Trophoblast cell (in vitro differentiated cells and primary cell): ENCODE results near the gene MIF.

Experiments
- DNase-seq, 2 donors: peaks; one replicate each; pipeline ENCODE4 v3.0.0-alpha.2; 2016
- H2AFZ ChIP-seq: 2 replicates; pipeline ENCODE4 v1.6.1; 2013; ENCODE audit warnings: low read length, moderate library complexity, mild to moderate bottlenecking; ENCODE audit not compliant: insufficient read depth, poor library complexity
- H2AK5ac ChIP-seq: 2 replicates; pipeline ENCODE4 v1.6.1; 2013; ENCODE audit warnings: mild to moderate bottlenecking, low read length
- H2BK120ac ChIP-seq: 2 replicates; pipeline ENCODE4 v1.6.1; 2013; ENCODE audit warnings: low read length, mild to moderate bottlenecking, moderate library complexity; ENCODE audit not compliant: insufficient read depth, poor library complexity
- H2BK12ac ChIP-seq: 2 replicates; pipeline ENCODE4 v1.6.1; 2013; ENCODE audit warnings: mild to moderate bottlenecking, low read length, moderate library complexity
- H2BK5ac ChIP-seq: 2 replicates; pipeline ENCODE4 v1.6.1; 2013; ENCODE audit warnings: low read length, low read depth, moderate library complexity, mild to moderate bottlenecking; ENCODE audit not compliant: poor library complexity
- H3K14ac ChIP-seq: 2 replicates; pipeline ENCODE4 v1.6.1; 2013; ENCODE audit warnings: mild to moderate bottlenecking, low read length
- H3K18ac ChIP-seq: 2 replicates; pipeline ENCODE4 v1.6.1; 2013; ENCODE audit warnings: mild to moderate bottlenecking, low read length
- H3K23ac ChIP-seq: 2 replicates; pipeline ENCODE4 v1.6.1; 2013; ENCODE audit warnings: low read length
- H3K27ac ChIP-seq: 2 replicates; pipeline ENCODE4 v1.5.1; 2013; ENCODE audit warnings: low read depth, mild to moderate bottlenecking, inconsistent platforms, low read length, moderate library complexity
- H3K27me3 ChIP-seq: 2 replicates; pipeline ENCODE4 v1.6.1; 2013; ENCODE audit warnings: inconsistent platforms, mild to moderate bottlenecking, low read length, moderate library complexity; ENCODE audit not compliant: insufficient read depth
- H3K36me3 ChIP-seq, 2 experiments: 1 replicate in 1 of 2; 2 replicates in 1 of 2; pipeline ENCODE4 v1.6.1; 2013; ENCODE audit warnings: low read length in 2 of 2, mild to moderate bottlenecking in 2 of 2, moderate library complexity in 1 of 2; ENCODE audit not compliant: insufficient read depth in 2 of 2, control insufficient read depth in 1 of 2
- H3K4ac ChIP-seq: 2 replicates; pipeline ENCODE4 v1.6.1; 2013; ENCODE audit warnings: low read depth, mild to moderate bottlenecking, low read length, moderate library complexity
- H3K4me1 ChIP-seq, 2 experiments: 1 replicate in 1 of 2; 2 replicates in 1 of 2; pipeline ENCODE4 v1.6.1; 2013; ENCODE audit warnings: low read length in 2 of 2, mild to moderate bottlenecking in 2 of 2, moderate library complexity in 1 of 2; ENCODE audit not compliant: insufficient read depth in 2 of 2, control insufficient read depth in 1 of 2
- H3K4me2 ChIP-seq: 2 replicates; pipeline ENCODE4 v1.6.1; 2013; ENCODE audit warnings: inconsistent platforms, mild to moderate bottlenecking, low read length, moderate library complexity
- H3K4me3 ChIP-seq: 2 replicates; pipeline ENCODE4 v1.5.1; 2013; ENCODE audit warnings: mild to moderate bottlenecking, low read depth, low read length, inconsistent platforms
- H3K79me1 ChIP-seq: one replicate; pipeline ENCODE4 v1.6.1; 2013; ENCODE audit warnings: low read length
- H3K79me2 ChIP-seq: 2 replicates; pipeline ENCODE4 v1.6.1; 2013; ENCODE audit warnings: low read length, mild to moderate bottlenecking; ENCODE audit not compliant: control insufficient read depth, insufficient read depth, poor library complexity
- H3K9ac ChIP-seq: 2 replicates; pipeline ENCODE4 v1.6.1; 2013; ENCODE audit warnings: mild to moderate bottlenecking, low read length
- H3K9me3 ChIP-seq: 2 replicates; pipeline ENCODE4 v1.6.1; 2013; ENCODE audit warnings: low read depth, mild to moderate bottlenecking, control low read depth, inconsistent platforms, low read length; ENCODE audit not compliant: insufficient read depth
- H4K12ac ChIP-seq: 2 replicates; pipeline ENCODE4 v1.6.1; 2013; ENCODE audit warnings: low read depth, mild to moderate bottlenecking, low read length, moderate library complexity
- H4K8ac ChIP-seq: 2 replicates; pipeline ENCODE4 v1.6.1; 2013; ENCODE audit warnings: low read depth, mild to moderate bottlenecking, low read length, moderate library complexity
- H4K91ac ChIP-seq: one replicate; pipeline ENCODE4 v1.6.1; 2013; ENCODE audit warnings: low read depth, mild to moderate bottlenecking, low read length, moderate library complexity
- WGBS: extraction: QIAGEN DNeasy Blood & Tissue Kit; methylation state at CpG from one replicate; pipeline ENCODE4 v1.1.7; 2013; ENCODE audit warnings: missing lambda C conversion rate; ENCODE audit not compliant: insufficient read length, insufficient coverage; ENCODE audit errors: extremely low coverage; 5-methylcytosine and 5-hydroxymethylcytosine counted together

Gene MIF

GRCh38 chr22:23856721-23857605 lies 37.2 kb upstream of the MIF start:
- peak overlapping the region; percentile 61 for H2BK120ac ChIP-seq
- H3K4me2 ChIP-seq = peak overlapping the region; percentile 94
- no CpG with 5 or more reads among the region's 58 CpGs for WGBS
- H3K9ac ChIP-seq = peak overlapping the region; percentile 75
- peak overlapping the region; percentile 68 for H3K4ac ChIP-seq
- peak overlapping the region; percentile 87 for H3K14ac ChIP-seq
- no peak overlapping the region for H3K23ac ChIP-seq
- peak overlapping the region; percentile 91 for H2AFZ ChIP-seq
- H3K79me1 ChIP-seq = peaks cover 9% of the 10 kb centered on the region
- no peaks in the 10 kb centered on the region for H3K27me3 ChIP-seq
- peak overlapping the region; percentile 16 for H2BK12ac ChIP-seq
- H3K18ac ChIP-seq = peak overlapping the region; percentile 54
- H3K36me3 ChIP-seq = no peaks in the 10 kb centered on the region
- peak overlapping the region; percentile 74 for H3K4me3 ChIP-seq
- H4K12ac ChIP-seq = peak overlapping the region; percentile 91
- peaks cover 0 to 5% of the 10 kb centered on the region in 2 experiments for H3K4me1 ChIP-seq
- peaks cover 3% of the 10 kb centered on the region for H3K79me2 ChIP-seq
- peak; percentile 93 to 94 for DNase-seq
- H3K9me3 ChIP-seq = no peaks in the 10 kb centered on the region
- peak overlapping the region; percentile 97 for H4K8ac ChIP-seq
- peak overlapping the region; percentile 50 for H2AK5ac ChIP-seq
- H4K91ac ChIP-seq = peak overlapping the region; percentile 73
- H2BK5ac ChIP-seq = peak overlapping the region; percentile 67
- peak overlapping the region; percentile 85 for H3K27ac ChIP-seq

GRCh38 chr22:23857606-23858483 lies 36.3 kb upstream of the MIF start, which contains the start of gene SLC2A11:
Gene SLC2A11 (plus strand): TSS chr22:23857875. CDS start chr22:23858000, 125 bp downstream.
- Histone ChIP-seq H3K23ac (no peak within 1 kb of the TSS), H2AFZ (peak within 1 kb of the TSS; percentile 91), H3K4me2 (peak within 1 kb of the TSS; percentile 94), H2BK120ac (peak within 1 kb of the TSS; percentile 61), H3K79me1 (peaks cover 9% of the 10 kb centered on the region), H3K18ac (peak within 1 kb of the TSS; percentile 54), H3K4ac (peak within 1 kb of the TSS; percentile 68), H3K9ac (peak within 1 kb of the TSS; percentile 81), H3K4me1 (peaks cover 0 to 5% of the 10 kb centered on the region in 2 experiments), H2BK12ac (peak within 1 kb of the TSS; percentile 16), H4K91ac (peak within 1 kb of the TSS; percentile 73), H4K8ac (peak within 1 kb of the TSS; percentile 97), H3K4me3 (peak within 1 kb of the TSS; percentile 74), H2AK5ac (peak within 1 kb of the TSS; percentile 50), H3K14ac (peak within 1 kb of the TSS; percentile 87), H3K79me2 (peaks cover 3% of the 10 kb centered on the region), H3K27ac (peak within 1 kb of the TSS; percentile 85), H3K36me3 (peaks cover 0 to 1% of the 10 kb centered on the region in 2 experiments), H4K12ac (peak within 1 kb of the TSS; percentile 91), H3K9me3 (no peaks in the 10 kb centered on the region), H2BK5ac (peak within 1 kb of the TSS; percentile 67), H3K27me3 (no peaks in the 10 kb centered on the region)
- no CpG with 5 or more reads among the region's 60 CpGs for WGBS
- peak; percentile 100 for DNase-seq

- H3K79me1 ChIP-seq = peaks cover 9% of the 10 kb centered on the region
- no CpG with 5 or more reads among the region's 7 CpGs for WGBS
- peaks cover 3% of the 10 kb centered on the region for H3K79me2 ChIP-seq
- H3K4me1 ChIP-seq = peaks cover 0 to 5% of the 10 kb centered on the region in 2 experiments
- H3K4me3 ChIP-seq = peak overlapping the region; percentile 74
- H3K14ac ChIP-seq = no peak overlapping the region
- H3K9ac ChIP-seq = no peak overlapping the region
- peak overlapping the region; percentile 94 for H3K4me2 ChIP-seq
- no peaks in the 10 kb centered on the region for H3K9me3 ChIP-seq
- no peak overlapping the region for H2AFZ ChIP-seq
- H4K8ac ChIP-seq = no peak overlapping the region
- H2AK5ac ChIP-seq = no peak overlapping the region
- no peak overlapping the region for H4K12ac ChIP-seq
- no peaks in the 10 kb centered on the region for H3K27me3 ChIP-seq
- no peak overlapping the region for H3K27ac ChIP-seq
- no peak overlapping the region for H2BK5ac ChIP-seq
- no peak for DNase-seq
- no peak overlapping the region for H3K23ac ChIP-seq
- no peak overlapping the region for H3K4ac ChIP-seq
- H2BK120ac ChIP-seq = no peak overlapping the region
- H2BK12ac ChIP-seq = no peak overlapping the region
- H3K36me3 ChIP-seq = peaks cover 0 to 5% of the 10 kb centered on the region in 2 experiments
- no peak overlapping the region for H3K18ac ChIP-seq
- no peak overlapping the region for H4K91ac ChIP-seq
Observed at GRCh38 chr22:23858484-23858815, 35.7 kb upstream of the MIF start.

GRCh38 chr22:23859201-23859600 lies 35.0 kb upstream of the MIF start:
- Histone ChIP-seq H2BK5ac (no peak overlapping the region), H3K9ac (no peak overlapping the region)
- no CpG with 5 or more reads among the region's 4 CpGs for WGBS

More at GRCh38 chr22:23859201-23859600, 35.0 kb upstream of the MIF start:
- Histone ChIP-seq H3K79me2 (peaks cover 3% of the 10 kb centered on the region), H2BK120ac (no peak overlapping the region), H3K4me3 (no peak overlapping the region), H3K9me3 (no peaks in the 10 kb centered on the region), H2AFZ (no peak overlapping the region), H3K4me1 (peaks cover 0 to 5% of the 10 kb centered on the region in 2 experiments), H3K36me3 (peaks cover 0 to 5% of the 10 kb centered on the region in 2 experiments), H2BK12ac (no peak overlapping the region), H3K23ac (no peak overlapping the region), H4K12ac (no peak overlapping the region), H4K91ac (no peak overlapping the region), H3K27ac (no peak overlapping the region), H3K27me3 (no peaks in the 10 kb centered on the region), H3K14ac (no peak overlapping the region), H3K79me1 (peaks cover 9% of the 10 kb centered on the region), H3K18ac (no peak overlapping the region), H4K8ac (no peak overlapping the region), H3K4me2 (no peak overlapping the region), H3K4ac (no peak overlapping the region), H2AK5ac (peak overlapping the region; percentile 35)
- no peak for DNase-seq
